GM19238 (cell line): ENCODE measurements around the gene EEFSEC.

Experiments used
- DNase-seq: peaks from one replicate; pipeline ENCODE4 v3.0.0; 2011; ENCODE audit warnings: low spot score; ENCODE audit not compliant: insufficient read length

EEFSEC gene

DNA sequence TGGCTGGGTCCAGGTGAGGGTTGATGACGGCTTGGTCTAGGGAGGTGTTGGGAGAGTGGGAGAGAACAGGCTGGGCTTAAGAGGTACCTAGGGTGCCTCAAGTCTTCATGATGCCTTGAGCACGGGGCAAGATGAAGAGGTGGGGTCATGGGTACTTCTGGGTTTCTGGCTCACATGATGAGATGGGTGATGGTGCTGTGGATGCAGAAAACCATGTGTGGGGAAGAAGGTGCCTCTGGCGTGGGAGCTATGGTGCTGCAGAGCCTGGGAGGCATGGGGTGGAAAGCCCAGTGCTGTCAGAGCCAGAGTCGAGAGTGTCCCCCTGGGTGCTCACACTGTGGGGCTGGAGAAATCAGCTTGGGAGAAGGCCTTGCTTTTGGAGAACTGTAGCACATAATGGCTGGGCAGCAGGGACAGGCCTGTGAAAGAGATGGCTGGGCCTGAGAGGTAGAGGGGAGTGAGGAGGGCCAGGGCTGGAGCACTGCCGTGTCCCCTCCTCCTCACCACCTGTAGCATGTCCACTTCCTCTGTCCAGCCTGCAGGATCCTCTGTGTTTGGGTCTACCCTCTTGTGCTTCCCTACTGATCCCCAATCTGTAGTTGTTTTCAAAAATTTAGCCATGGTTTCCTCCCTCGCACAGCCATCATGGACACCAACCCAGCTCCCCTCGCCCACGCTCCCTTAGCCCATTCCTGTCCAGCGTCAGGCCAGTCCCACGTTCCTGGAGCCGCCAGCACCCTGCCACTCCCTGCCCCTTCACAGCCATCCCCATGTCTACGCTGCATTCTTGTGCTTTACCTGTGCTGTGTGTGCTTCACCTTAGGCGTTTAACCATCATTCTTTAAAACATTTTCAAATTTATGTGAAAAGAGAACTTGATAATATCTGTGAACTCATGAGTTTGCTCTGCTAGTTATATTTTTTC is 132.0 kb downstream of the EEFSEC start:
- no peak for DNase-seq

DNA sequence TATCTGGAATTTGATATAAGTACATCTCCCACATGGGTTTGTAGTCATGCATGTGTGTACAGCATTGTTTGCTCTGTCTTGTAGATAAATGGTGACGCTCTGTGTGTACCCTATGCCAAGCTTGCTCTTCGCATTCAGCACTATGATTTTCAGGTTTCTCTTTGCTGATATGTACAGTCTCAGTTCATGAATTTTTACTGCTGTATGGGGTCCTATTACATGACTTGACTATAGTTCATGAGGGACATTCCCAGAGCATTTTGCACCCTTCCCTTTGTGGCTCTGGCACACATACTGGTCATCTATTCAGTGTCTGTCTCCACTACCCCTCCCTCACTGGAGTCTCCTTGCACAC is 132.7 kb downstream of the EEFSEC start:
- DNase-seq, result no peak

- no peak for DNase-seq
These were observed 133.4 kb downstream of the EEFSEC start for GRCh38 chr3:128286691-128287090.

- DNase-seq, result no peak
These were observed 133.9 kb downstream of the EEFSEC start for GRCh38 chr3:128287216-128287615.

DNA sequence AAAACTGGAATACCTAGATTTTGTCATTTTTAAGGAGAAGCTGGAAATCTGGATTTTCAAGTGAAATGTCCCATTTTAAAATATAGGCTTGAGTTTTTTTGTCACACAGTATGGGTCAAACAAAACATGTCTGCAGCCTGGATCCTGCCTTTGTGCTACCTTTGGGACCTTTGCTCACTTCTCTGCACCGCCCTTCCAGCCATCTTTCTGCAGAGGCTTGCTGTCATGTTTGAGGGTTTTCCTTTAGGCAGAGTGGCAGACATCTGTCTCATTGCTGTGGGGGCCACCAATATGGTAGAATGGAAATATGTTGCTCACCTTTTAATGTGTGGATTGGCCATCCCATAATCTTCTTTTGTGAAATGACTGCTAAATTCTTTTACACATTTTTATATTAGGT is 136.3 kb downstream of the EEFSEC start:
- DNase-seq, result no peak

DNA sequence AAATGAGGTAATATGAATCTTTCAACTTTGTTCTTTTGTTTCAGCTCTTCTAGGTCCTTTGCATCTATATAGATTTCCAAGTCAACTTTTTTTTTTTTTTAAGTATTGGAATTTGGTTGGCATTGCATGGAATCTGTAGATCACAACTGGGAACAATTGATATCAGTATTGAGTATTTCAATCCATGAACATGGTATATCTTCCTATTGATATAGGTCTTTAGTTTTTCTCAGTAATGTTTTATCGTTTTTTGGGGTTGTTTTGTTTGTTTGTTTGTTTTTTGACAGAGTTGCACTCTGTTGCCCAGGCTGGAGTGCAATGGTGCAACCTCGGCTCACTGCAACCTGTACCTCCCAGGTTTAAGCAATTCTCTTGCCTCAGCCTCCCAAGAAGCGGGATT is 137.2 kb downstream of the EEFSEC start:
- no peak for DNase-seq

DNA sequence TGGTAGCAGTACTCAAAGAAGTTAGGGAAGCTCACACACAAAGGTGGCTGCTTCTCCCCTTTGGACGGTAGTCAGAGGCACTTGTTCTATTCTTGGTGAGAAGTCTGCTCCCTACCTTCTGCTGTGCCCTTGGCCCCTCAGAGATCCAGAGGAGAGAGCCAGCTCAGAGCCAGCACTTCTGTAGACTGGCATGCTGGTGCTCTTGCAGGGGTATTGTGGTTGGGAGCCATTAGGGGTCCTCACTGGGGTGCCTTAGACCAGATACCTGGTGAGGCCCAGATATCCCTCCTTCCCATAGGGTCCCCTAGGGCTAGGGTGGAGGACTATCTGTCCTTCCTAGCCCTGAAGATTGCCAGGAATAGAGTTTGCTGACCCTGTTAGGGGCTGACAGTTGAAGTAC is 140.6 kb downstream of the EEFSEC start:
- DNase-seq, result no peak

- DNase-seq, result no peak
These were observed 141.8 kb downstream of the EEFSEC start for GRCh38 chr3:128294999-128295468.

GRCh38 chr3:128296469-128297251 is 143.4 kb downstream of the EEFSEC start:
- no peak for DNase-seq

- no peak for DNase-seq
These were observed 144.3 kb downstream of the EEFSEC start for GRCh38 chr3:128297401-128298138.

- DNase-seq, result no peak
These were observed 148.1 kb downstream of the EEFSEC start for GRCh38 chr3:128301186-128302023.

- DNase-seq, result no peak
These were observed 153.2 kb downstream of the EEFSEC start for GRCh38 chr3:128306481-128306880.

DNA sequence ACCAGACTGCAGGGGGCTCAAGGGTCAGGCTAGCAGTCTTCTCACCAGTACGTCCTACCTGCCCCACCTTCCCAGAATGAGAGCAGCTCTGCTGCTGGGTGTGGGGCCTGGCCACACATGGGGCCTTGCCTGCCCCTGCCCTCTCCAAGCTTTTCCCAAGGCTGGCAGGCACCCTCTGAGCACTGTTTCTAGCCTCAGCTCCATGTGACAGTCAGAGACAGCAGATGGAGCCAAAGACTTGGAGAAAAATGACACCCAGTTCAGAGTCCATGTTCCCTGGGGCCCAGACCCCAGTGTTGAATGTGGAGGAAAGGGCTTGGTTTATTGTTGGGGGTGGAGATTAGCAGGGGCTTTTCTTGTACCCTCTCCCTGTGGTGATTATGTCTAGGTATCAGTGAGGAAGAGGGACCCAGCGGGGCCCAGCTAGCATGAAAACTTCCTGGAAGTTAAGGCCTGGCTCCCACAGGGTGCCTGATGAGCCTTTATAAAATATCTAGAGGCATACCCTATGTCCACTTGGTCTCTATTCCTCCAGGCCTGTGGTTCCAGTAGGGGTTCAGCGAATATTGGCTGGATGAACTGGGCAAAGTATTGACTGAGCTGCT is 153.8 kb downstream of the EEFSEC start:
- no peak for DNase-seq

GRCh38 chr3:128307781-128308469 is 154.6 kb downstream of the EEFSEC start:
- DNase-seq, result no peak

GRCh38 chr3:128309026-128309425 is 155.7 kb downstream of the EEFSEC start:
- DNase-seq, result no peak

DNA sequence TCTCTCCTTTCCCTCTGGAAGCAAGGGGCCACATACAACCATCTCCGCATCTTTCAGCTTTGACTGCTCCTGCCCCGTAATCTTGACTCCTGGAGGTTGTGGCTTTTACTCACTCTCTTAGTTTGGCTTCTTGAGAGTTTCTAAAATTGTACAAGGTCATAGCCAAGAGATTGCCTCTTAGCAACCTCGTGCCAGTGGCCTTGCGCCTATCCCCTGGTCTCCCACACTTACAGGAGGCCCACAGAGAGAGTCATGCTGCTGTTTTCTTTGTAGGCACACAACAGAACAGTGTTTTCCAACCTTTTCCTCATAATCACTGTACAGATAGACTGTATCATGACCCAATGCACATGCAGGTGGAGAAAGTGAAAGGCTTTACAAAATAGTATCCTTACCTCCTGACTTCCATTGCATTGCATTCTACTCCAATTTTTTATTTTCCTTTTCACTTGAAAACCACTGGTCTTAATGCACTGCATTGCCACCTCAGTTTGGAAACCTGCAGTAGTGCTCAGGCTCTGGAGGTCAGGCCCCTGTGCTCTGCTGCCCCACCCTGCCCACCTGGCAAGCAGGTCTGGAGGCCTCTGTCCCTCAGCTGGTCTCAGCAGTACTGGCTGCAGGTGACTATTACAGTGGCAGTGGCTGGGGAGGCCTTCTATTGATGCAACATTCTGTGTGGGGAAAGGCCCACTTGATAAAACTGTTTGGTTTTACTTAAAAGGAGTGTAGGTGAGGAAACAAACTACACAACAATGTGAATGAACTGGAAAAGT is 157.2 kb downstream of the EEFSEC start:
- no peak for DNase-seq

GRCh38 chr3:128311441-128311844 is 158.2 kb downstream of the EEFSEC start:
- no peak for DNase-seq

DNA sequence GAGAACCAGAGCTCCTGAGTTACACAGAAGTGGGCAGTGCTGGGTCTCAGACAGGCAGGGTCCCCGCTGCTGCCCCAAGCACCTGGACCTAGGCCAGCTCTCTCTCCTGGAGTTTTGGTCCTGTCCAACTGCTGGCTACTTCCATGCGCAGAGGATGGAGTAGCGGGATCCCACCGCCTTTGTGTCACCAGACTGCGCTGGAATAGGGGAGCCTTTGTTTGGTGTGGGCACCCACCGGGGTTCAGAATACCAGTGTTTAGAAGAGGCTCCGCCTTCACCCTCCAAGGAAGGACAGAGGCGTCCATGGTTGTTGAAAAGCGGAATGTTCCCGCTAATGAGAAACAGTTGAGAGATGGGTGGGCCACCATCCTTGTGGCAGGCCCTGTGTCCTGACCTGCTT is 159.0 kb downstream of the EEFSEC start:
- DNase-seq, result no peak
